GM19397 (cell line): ENCODE data around the gene ZSWIM6.
A peak's percentile ranks its signal among the peaks of the same experiment; 100 is the strongest.

Experiments
- ATAC-seq: cut with Tn5 transposase; IDR thresholded peaks from one replicate; pipeline ENCODE4 v1.9.1; 2021; ENCODE audit warnings: mild to moderate bottlenecking, moderate library complexity; ENCODE audit not compliant: unreplicated experiment

The ZSWIM6 gene

DNA sequence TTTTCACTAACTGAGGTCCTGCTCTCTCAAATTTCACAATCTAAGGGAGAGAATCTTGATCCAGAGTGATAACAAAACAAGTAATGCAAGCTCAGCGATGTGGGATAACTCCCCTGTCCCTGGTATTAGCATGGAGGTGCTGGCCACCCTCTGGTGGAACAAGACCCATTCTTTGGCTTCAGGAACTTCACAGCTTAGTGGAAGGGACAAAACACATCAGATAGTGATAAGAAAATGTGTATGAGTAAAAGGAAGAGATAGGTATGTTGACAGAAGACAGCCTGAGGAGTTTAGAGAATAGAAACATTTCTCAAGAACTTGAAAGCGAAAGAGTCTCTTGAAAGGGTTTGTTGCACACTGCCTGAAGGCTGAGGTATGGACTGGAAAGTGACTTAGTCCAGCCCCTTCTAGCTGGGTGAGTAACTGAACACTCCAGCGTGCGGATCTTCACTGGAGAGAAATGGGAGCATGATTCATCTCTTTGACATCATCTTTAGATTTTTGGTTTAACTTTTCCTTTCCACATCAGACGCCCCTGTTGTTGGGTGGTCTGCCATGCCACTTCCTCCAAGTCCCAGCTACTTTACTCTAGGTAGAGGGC, 25.4 kb upstream of the ZSWIM6 start:
- ATAC-seq = peak; percentile 85

GRCh38 chr5:61307191-61307590, 24.9 kb upstream of the ZSWIM6 start:
- ATAC-seq = no peak

DNA sequence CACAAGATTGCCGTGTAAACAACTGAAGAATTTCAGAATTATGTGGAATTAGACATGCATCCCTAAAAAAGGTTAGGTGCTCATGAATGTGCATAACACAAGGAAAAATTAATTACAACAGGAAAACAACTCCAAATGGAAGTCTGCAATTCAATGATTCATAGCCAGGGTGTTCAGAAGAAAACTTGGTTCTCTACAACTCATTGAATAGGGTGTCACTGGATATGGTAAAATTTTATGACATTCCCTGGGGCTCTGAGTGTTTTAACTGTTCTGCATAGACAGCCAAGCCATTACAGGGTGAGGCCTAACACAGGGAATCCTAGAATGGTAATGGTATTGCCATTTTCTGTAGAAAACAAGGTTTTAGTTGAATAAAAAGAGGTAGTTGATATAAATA, 24.4 kb upstream of the ZSWIM6 start:
- no peak for ATAC-seq

DNA sequence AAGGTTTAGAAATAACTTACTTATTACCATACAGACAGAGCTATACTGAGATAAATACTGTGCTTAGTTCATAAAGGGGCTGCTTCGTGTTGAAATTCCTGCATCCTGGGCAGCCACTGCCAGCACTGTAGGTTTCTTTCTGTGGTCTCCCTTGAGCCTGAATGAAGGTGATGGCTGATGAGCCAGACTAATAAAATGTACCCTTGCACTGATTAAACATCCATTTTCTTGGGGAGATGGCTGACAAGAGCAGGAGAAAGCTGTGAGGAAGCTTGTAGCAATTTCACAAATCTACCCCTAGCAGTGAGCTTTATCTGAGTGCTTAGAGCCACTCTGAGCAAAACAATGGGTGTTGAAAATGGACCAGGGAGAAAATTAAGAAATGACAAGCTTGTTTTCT, 23.3 kb upstream of the ZSWIM6 start:
- no peak for ATAC-seq

- no peak for ATAC-seq
Observed at GRCh38 chr5:61309115-61309514, 22.9 kb upstream of the ZSWIM6 start.

DNA sequence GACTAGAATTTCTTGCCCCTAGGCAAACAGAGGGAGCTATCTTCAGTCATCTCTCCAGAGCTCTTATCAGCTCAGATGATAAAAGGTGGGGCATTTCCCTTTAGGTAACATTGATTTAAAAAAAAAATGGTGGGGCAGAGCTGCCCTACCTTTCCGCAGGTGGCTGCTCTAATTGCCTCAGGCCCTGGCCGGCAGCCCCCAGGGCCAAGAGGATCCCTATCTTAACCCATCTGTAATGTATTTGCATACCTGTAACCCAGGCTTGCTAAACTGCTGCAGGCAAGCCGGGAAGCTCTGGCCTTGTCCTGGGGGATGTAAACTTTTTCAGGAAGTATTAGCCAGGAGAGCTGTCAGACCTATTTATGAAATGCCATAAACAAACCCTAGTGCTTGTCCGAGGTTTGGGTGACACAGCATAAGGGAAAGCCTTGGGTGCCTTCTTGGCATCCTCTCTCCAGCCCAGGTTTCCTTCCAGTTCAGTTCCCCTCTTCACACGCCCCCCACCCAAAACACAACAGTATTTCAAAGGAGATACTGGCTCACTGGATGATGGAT, 20.9 kb upstream of the ZSWIM6 start:
- ATAC-seq = no peak

DNA sequence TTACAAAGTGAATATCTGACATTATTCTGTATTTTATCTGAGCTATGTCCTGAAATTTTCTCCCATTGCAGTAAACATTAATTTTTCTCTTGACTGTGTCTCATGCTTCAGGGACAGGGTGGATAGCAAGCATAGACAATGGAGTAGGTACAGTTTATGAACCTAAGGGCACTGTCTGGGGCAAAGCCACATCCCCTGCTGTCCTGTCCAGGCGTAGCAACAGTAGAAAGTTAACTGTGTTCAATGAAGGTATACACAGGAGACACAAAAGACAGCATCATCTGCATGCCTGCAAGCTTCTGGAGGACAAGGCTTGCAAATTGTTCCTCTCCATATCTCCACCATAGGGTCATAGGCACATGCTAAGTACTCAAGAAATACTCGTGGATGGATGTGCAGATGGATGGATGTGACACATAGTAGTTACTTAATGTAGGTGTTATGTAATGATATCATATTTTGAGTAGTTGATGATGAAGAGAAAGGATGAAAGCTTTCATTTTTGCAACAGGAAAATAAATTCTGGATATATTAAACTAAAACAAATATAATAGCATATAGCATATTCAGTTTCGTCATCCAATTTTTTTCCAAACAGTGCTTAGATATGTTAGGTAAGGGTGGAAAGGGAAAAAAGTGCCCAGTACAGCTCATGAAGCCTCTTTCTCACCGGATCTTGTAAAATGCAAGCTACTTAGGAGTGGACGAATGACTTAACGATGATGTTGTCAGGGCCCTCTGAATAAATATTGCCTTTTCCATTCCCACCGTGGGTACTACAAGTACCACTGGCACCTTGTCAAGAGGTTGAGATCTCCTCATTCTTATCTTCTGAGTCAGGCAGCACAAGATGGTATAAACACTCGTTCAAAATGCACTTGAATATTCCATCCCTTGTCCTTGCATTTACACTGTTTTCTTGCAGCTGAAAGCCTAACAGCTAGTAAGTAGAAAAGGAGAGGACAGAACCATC, 19.9 kb upstream of the ZSWIM6 start:
- ATAC-seq = no peak

GRCh38 chr5:61313960-61314681, 17.9 kb upstream of the ZSWIM6 start:
- ATAC-seq = no peak

DNA sequence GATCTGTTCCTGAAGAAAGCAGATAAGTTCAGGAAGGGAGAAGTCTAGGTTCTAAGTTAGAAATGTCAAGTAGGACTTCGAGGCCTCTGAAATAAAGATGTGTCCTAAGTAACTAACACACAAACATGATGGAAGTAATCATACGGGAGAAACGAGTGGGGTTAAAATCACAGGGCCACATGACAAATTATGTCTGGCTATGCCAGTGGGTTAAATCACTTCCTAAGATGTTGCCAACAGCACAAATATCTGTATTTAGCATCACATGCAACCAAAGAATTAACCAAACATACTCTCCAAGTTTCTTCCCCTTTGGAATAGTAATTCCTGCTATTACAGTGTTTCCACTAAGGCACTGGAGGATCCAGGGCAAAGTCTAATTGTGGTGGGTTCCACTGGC, 13.7 kb upstream of the ZSWIM6 start:
- no peak for ATAC-seq

GRCh38 chr5:61319388-61320146, 12.5 kb upstream of the ZSWIM6 start:
- peak; percentile 99 for ATAC-seq

- no peak for ATAC-seq
Observed at GRCh38 chr5:61320860-61321259, 11.2 kb upstream of the ZSWIM6 start.

- no peak for ATAC-seq
Observed at GRCh38 chr5:61321669-61322068, 10.4 kb upstream of the ZSWIM6 start.

GRCh38 chr5:61322738-61323725, 9.0 kb upstream of the ZSWIM6 start:
- ATAC-seq = no peak

GRCh38 chr5:61327760-61328753, 4.0 kb upstream of the ZSWIM6 start:
- ATAC-seq = no peak

DNA sequence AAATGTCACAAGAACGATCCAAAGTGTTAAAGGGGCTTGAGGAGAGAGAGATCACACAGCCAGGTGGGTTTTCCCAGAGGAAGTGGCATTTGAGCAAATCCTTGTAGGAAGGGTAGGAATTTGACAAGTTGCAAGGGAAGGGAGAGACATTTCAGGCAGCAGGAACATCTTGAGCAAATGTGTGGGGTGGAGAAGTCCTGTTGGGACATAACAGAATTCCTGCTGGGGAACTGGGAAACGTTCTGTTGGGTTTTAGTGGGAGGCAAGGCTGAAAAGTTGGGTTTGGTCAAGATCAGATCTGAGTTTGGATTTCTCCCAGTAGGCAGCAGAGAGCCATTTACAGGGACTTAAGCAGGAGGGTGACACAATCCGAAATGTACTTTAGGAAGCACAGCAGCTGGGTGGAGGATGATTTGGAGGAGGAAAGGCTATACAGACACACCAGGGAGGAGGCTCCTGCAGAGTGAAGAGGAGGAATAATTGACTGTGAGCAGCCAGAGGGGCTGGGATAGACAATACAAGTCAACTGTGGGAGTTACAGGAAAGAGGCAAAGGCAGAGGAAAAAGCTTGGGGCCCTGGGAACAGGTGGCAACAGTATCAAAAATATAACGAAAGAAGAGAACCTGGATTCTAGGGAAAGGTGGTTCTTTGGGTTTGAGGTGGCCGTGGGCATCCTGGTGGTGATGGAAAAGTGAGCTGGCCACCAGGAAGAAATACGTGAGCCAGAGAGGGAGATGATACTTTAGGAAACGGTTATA, 3.1 kb upstream of the ZSWIM6 start:
- no peak for ATAC-seq

DNA sequence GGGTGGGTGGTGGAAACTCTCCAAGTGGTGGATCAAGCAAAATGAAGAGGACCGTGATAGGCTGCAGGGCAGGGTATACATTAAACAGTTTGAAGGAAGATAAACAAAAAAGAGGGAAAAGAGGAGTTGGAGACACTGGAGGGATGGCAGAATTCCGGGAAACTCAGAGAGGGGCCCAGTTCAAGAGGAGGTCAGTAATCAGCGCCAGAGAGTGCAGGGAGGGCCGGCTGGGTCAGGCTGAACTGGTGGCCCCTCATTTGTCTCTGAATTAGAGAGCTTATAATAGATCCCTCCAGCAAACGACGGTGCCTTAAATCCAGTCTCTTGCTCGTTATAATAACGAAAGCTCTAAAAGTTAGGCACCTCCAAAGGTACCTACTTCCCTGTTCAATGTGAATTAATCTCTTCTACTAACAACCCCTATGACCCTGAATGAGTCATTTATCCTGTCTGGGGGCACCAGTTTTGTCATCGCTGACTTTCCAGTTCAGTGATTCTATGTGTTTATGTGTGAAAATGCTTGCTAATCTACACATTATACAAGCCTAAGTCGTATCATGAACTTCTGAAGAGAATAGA, 2.4 kb upstream of the ZSWIM6 start:
- no peak for ATAC-seq

DNA sequence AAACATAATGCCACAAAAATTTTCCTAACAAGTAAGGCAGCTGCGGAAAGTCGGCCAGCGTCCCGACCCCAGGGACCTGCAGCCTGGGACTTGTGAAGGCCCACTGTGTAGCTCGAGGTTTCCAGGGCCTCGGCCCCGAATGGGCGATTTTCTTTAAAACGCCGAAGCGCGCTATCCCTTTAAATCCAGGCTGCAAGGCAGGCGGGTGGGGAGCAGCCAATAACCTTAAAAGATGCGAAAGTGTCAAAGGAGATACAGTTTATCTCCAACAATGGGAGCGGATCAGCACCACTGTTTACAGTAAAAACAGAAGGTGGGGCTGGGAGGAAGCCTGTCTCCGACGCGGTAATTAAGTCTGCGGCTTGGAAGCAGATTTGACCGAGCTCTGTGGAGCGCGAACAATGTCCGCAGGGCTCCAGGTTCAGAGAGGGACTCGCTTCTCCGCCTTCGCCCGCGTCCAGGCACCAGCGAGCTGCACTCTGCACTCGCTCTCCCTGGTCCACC, 1.7 kb upstream of the ZSWIM6 start:
- ATAC-seq = no peak
